ENCODE data around the gene FAM222A. TPM values are rescaled to one million over a fixed set of nuclear protein-coding genes. Genes with fewer than 3 reads are reported as not detected.

Gene FAM222A
- total and polyA plus RNA-seq, 2 experiments from 2014 or later, result 0.97 TPM; not detected in 1

DNA sequence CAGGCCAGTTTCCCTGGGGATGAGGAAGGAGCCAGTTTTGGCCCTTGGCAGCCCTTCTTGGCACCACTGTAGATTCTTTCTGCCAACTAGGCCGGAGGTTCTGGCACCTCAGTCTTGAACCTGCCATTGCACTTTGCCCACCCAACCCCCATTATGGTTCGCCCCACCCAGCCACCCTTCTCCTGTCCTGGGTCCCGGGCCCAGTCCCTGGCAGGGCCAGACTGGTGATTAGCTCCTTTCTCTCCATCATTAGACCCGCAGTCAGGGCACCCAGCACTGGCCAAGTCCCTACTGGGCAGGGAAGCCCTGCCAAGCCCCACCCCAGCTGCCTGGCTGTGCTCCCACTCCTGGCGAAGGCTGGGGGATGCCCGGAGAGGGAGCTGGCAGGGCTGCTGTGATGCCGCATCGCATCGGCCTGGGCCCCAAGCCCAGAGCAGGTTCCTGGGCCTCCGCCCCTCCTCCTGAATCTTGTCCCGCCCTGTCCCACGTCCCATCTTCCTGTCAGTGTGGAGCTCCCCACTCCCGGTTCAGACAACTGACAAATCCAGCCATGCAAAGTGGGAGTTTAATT lies 9.8 kb downstream of the FAM222A start:
- in situ Hi-C loops (cut with MboI), result no loop called here
- no peaks in the 10 kb centered on the region for H3K79me2 ChIP-seq (ENCODE audit: insufficient read depth)
- no peak overlapping the region for H3K27ac ChIP-seq
- H3K36me3 ChIP-seq (ENCODE audit: low read depth), result no peaks in the 10 kb centered on the region
- no peaks in the 10 kb centered on the region for H3K9me3 ChIP-seq (ENCODE audit: low read depth)
- peaks cover 4% of the 10 kb centered on the region; the same call in 1 of the 2 replicates for H3K27me3 ChIP-seq (replicated peaks; ENCODE audit: insufficient read depth)
- no peaks in the 10 kb centered on the region for H4K20me1 ChIP-seq (ENCODE audit: insufficient read depth)
- no peak overlapping the region for H3K4me3 ChIP-seq
- H2AFZ ChIP-seq, result no peak overlapping the region
- no peaks in the 10 kb centered on the region for H3K4me1 ChIP-seq (ENCODE audit: insufficient read depth)
- DNase-seq, result no peak
- H3K9ac ChIP-seq, result no peak overlapping the region
- no peaks in the 10 kb centered on the region for H3K9me2 ChIP-seq (ENCODE audit: insufficient read depth)
- H3F3A ChIP-seq (ENCODE audit: insufficient read depth), result no peaks in the 10 kb centered on the region
- 26 to 30% methylated on average over 13 of the region's 13 CpGs for WGBS, 2 experiments (ENCODE audit: low coverage in 1 of 2, low lambda C conversion rate in 2 of 2, missing lambda C conversion rate in 2 of 2)
- no peak for TF ChIP-seq EZH2 (IDR thresholded peaks at IDR 0.05; ENCODE audit: insufficient read depth, poor library complexity, severe bottlenecking)
- TF ChIP-seq EZH2phosphoT487 (IDR thresholded peaks at IDR 0.05; ENCODE audit: insufficient read depth, low read depth), result no peak
- no peak overlapping the region for H3K4me2 ChIP-seq (ENCODE audit: unreplicated experiment)

DNA sequence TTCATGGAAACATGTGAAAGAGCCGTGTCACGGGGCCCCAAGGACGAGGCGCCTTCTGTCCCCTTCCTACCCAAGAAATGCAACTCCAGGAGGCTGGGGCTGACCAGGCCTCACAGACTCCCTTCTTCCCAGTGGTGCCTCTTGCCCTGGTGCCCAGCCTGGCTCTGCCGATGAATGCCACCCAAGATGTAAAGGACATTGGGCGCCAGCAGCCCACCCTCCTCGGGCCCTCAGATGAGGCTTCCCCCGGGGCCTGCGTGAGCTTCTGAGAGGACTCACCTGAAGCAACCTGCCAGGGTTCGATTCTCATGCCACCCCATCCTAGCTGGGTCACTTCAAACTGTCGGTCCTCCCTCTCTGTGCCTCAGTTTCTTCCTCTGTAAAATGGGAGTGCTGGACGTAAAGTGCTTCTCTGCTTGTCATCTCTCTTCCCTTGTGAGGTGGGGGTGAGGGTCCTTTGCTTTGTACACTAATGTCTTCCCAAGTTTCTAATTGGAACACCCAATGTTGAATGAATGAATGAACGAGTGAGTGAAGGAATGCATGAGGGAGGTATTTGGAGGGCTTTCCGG lies 10.8 kb downstream of the FAM222A start:
- no peaks in the 10 kb centered on the region for H3K79me2 ChIP-seq (ENCODE audit: insufficient read depth)
- WGBS, 2 experiments (ENCODE audit: low coverage in 1 of 2, low lambda C conversion rate in 2 of 2, missing lambda C conversion rate in 2 of 2), result 75 to 77% methylated on average over 14 of the region's 14 CpGs

DNA sequence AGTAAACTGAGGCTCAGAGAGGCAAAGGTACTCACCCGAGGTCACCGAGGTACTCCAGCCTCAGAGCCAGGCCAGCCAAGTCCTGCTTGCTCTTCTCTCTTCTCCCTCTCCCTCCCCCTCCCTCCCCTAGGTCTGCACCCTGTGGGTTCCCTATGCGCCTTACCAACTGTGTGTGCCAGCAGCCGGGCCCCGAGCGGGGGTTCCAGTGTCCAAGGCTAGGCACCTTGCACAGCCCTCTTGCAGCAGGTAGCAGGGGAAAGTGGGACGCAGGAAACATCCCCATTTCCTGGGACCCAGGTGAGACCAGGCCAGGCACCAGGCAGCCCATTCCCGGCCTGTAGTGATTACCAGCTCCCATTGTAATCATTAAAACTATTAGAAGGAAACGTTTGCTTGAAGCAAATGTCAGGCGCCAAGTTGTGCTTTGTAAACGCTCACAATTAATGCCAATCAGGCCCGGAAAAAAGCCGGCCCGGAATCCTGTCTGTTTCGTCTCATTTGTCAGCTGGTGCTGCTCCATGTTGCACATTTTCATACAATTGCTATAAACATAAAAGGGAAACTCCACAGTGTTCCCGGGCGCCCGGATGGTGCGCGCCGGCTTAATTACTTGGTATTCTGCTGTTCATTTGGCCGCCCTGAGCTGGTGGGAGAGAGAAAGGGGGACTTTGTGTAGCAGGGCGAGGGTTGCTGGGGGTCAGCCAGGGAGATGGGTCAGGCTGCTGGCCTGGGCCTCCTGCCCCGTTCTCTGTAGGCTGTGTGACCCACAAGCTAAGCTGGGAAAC lies 11.9 kb downstream of the FAM222A start:
- Histone ChIP-seq H3K27ac (no peak overlapping the region), H4K20me1 (ENCODE audit: insufficient read depth) (no peaks in the 10 kb centered on the region), H3F3A (ENCODE audit: insufficient read depth) (no peaks in the 10 kb centered on the region), H3K4me2 (ENCODE audit: unreplicated experiment) (no peak overlapping the region), H2AFZ (no peak overlapping the region), H3K9me2 (ENCODE audit: insufficient read depth) (no peaks in the 10 kb centered on the region), H3K9me3 (ENCODE audit: low read depth) (no peaks in the 10 kb centered on the region), H3K9ac (no peak overlapping the region), H3K4me1 (ENCODE audit: insufficient read depth) (no peaks in the 10 kb centered on the region), H3K27me3 (replicated peaks; ENCODE audit: insufficient read depth) (no peaks in the 10 kb centered on the region), H3K4me3 (no peak overlapping the region), H3K36me3 (ENCODE audit: low read depth) (no peaks in the 10 kb centered on the region), H3K79me2 (ENCODE audit: insufficient read depth) (no peaks in the 10 kb centered on the region)
- no peak for DNase-seq
- 60 to 66% methylated on average over 23 to 24 of the region's 24 CpGs for WGBS, 2 experiments (ENCODE audit: low coverage in 1 of 2, low lambda C conversion rate in 2 of 2, missing lambda C conversion rate in 2 of 2)
- TF ChIP-seq EZH2phosphoT487 (IDR thresholded peaks at IDR 0.05; ENCODE audit: insufficient read depth, low read depth), result no peak
- no peak for TF ChIP-seq EZH2 (IDR thresholded peaks at IDR 0.05; ENCODE audit: insufficient read depth, poor library complexity, severe bottlenecking)
- in situ Hi-C loops (cut with MboI), result no loop called here

More for the DNA sequence above, 10.8 kb downstream of the FAM222A start:
- DNase-seq, result no peak
- no peaks in the 10 kb centered on the region for H3K4me1 ChIP-seq (ENCODE audit: insufficient read depth)
- no peaks in the 10 kb centered on the region for H3F3A ChIP-seq (ENCODE audit: insufficient read depth)
- no peaks in the 10 kb centered on the region for H3K9me2 ChIP-seq (ENCODE audit: insufficient read depth)
- no peaks in the 10 kb centered on the region for H3K36me3 ChIP-seq (ENCODE audit: low read depth)
- TF ChIP-seq EZH2phosphoT487 (IDR thresholded peaks at IDR 0.05; ENCODE audit: insufficient read depth, low read depth) (no peak), EZH2 (IDR thresholded peaks at IDR 0.05; ENCODE audit: insufficient read depth, poor library complexity, severe bottlenecking) (no peak)
- H3K9me3 ChIP-seq (ENCODE audit: low read depth), result no peaks in the 10 kb centered on the region
- no peaks in the 10 kb centered on the region for H3K27me3 ChIP-seq (replicated peaks; ENCODE audit: insufficient read depth)
- H3K4me3 ChIP-seq, result no peak overlapping the region
- no peak overlapping the region for H3K9ac ChIP-seq
- H3K4me2 ChIP-seq (ENCODE audit: unreplicated experiment), result no peak overlapping the region
- in situ Hi-C loops (cut with MboI), result no loop called here
- H3K27ac ChIP-seq, result no peak overlapping the region
- no peaks in the 10 kb centered on the region for H4K20me1 ChIP-seq (ENCODE audit: insufficient read depth)
- no peak overlapping the region for H2AFZ ChIP-seq

DNA sequence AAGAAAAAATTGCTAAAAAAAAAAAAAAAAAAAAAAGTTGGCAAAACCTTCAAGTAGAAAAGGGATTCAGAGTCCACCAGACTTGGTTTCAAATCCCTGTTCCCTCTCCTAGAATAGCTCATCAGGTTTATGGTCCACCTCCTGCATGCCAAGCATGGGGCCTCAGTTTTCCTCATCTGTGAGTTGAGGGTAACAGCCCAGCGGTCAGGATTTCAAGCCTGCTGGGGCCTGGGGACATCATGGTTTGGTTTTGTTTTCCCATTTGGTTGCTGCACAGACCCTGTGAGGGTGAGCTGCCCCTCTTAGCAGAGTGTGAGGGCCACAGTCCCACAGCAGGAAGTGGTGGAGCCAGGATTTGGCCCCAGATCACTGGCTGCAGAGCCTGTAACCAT lies 12.5 kb downstream of the FAM222A start:
- in situ Hi-C loops (cut with MboI), result no loop called here
- Histone ChIP-seq H3K79me2 (ENCODE audit: insufficient read depth) (no peaks in the 10 kb centered on the region), H3F3A (ENCODE audit: insufficient read depth) (no peaks in the 10 kb centered on the region), H3K36me3 (ENCODE audit: low read depth) (no peaks in the 10 kb centered on the region), H3K27ac (no peak overlapping the region), H3K27me3 (replicated peaks; ENCODE audit: insufficient read depth) (no peaks in the 10 kb centered on the region), H3K4me2 (ENCODE audit: unreplicated experiment) (no peak overlapping the region), H3K4me3 (no peak overlapping the region), H2AFZ (no peak overlapping the region), H3K4me1 (ENCODE audit: insufficient read depth) (no peaks in the 10 kb centered on the region), H3K9me2 (ENCODE audit: insufficient read depth) (no peaks in the 10 kb centered on the region), H4K20me1 (ENCODE audit: insufficient read depth) (no peaks in the 10 kb centered on the region), H3K9me3 (ENCODE audit: low read depth) (no peaks in the 10 kb centered on the region), H3K9ac (no peak overlapping the region)
- 100% methylated on average over 1 of the region's 1 CpG for WGBS, 2 experiments (ENCODE audit: low coverage in 1 of 2, low lambda C conversion rate in 2 of 2, missing lambda C conversion rate in 2 of 2)
- TF ChIP-seq EZH2phosphoT487 (IDR thresholded peaks at IDR 0.05; ENCODE audit: insufficient read depth, low read depth) (no peak), EZH2 (IDR thresholded peaks at IDR 0.05; ENCODE audit: insufficient read depth, poor library complexity, severe bottlenecking) (no peak)
- no peak for DNase-seq

Data from GM23248 (cell line).